DND-41 (cell line): ENCODE data around the gene AARS1.
"Not testable (repeated sequence)": the region's sequence is repeated elsewhere in the genome, so short reads cannot be mapped to it uniquely, and the experiment has no call there.

Experiments used
- CTCF ChIP-seq: IDR thresholded peaks from 2 replicates; pipeline ENCODE4 v1.5.1; 2012; ENCODE audit warnings: borderline replicate concordance, low read length, moderate library complexity, mild to moderate bottlenecking; ENCODE audit not compliant: poor library complexity, severe bottlenecking; ENCODE audit errors: extremely low read depth
- EZH2 ChIP-seq: IDR thresholded peaks from 3 replicates; pipeline ENCODE4 v1.6.1; 2012; ENCODE audit warnings: borderline replicate concordance, low read depth, mild to moderate bottlenecking, moderate library complexity, low read length, inconsistent platforms; ENCODE audit not compliant: severe bottlenecking

- not testable (repeated sequence) for TF ChIP-seq CTCF, EZH2
Observed at GRCh38 chr16:70249697-70250096, 39.6 kb downstream of the AARS1 start.
